B cell (primary cell): ENCODE data around the gene RHOBTB1. TPM values are rescaled to one million over a fixed set of nuclear protein-coding genes. Genes with fewer than 3 reads are reported as not detected.

Experiments used
- ATAC-seq: fragments of 200-7000 bp; cut with Tn5 transposase; one replicate; pipeline ENCODE4 v1.10.0; 2021; ENCODE audit warnings: low read depth, mild to moderate bottlenecking, moderate number of reproducible peaks, moderate library complexity
- CTCF ChIA-PET: fragments of 350-600 bp; sonication (Branson Sonifier 250); formaldehyde crosslinking; loops from one replicate; lab custom pipeline; 2021; ENCODE audit warnings: antibody characterized with exemption, inconsistent platforms; lab: Charles Lee
- POLR2A ChIA-PET: fragments of 350-600 bp; sonication (Branson Sonifier 250); formaldehyde crosslinking; loops from one replicate; lab custom pipeline; 2021; ENCODE audit warnings: antibody characterized with exemption; lab: Charles Lee
- DNase-seq: peaks from one replicate; pipeline ENCODE4 v3.0.0; 2013
- H2AFZ ChIP-seq: 2 replicates; pipeline ENCODE4 v1.6.1; 2012; ENCODE audit warnings: mild to moderate bottlenecking, low read depth, low read length; ENCODE audit not compliant: insufficient read depth, poor library complexity, severe bottlenecking
- H3K27ac ChIP-seq, 2 donors: 1 replicate in 1 of 2; 2 replicates in 1 of 2; pipeline ENCODE4 v1.5.1; 2012 to 2013; ENCODE audit warnings: low read length in 2 of 2, mild to moderate bottlenecking in 2 of 2, moderate library complexity in 1 of 2
- H3K27me3 ChIP-seq, 4 experiments: fragments of 200-600 bp in 1 of 4; sonication (generic) in 1 of 4; replicated peaks in 1 of 4; 1 replicate in 2 of 4; 2 replicates in 2 of 4; pipeline versions ENCODE4 v1.6.1 to v1.7.0; 2013 to 2016; ENCODE audit warnings: low read length in 3 of 4, mild to moderate bottlenecking in 2 of 4, mixed read lengths in 1 of 4, moderate library complexity in 1 of 4; ENCODE audit not compliant: insufficient read depth in 4 of 4, control insufficient read depth in 3 of 4; ENCODE audit errors: control extremely low read depth in 1 of 4
- H3K36me3 ChIP-seq, 2 experiments: replicated peaks in 1 of 2; 1 replicate in 1 of 2; 2 replicates in 1 of 2; pipeline versions ENCODE4 v1.6.1 to v1.7.1; 2013; ENCODE audit warnings: low read length in 1 of 2; ENCODE audit not compliant: insufficient read depth in 2 of 2, control insufficient read depth in 1 of 2; ENCODE audit errors: control extremely low read depth in 1 of 2, extremely low read depth in 1 of 2
- H3K4me1 ChIP-seq, 2 donors: fragments of 200-600 bp in 1 of 2; sonication (generic) in 1 of 2; 1 replicate in 1 of 2; 2 replicates in 1 of 2; pipeline versions ENCODE4 v1.5.1 to v1.6.1; 2013 to 2017; ENCODE audit warnings: low read length in 2 of 2; ENCODE audit not compliant: control insufficient read depth in 2 of 2, insufficient read depth in 2 of 2
- H3K4me2 ChIP-seq: replicated peaks from 2 replicates; pipeline ENCODE3; 2012; ENCODE audit warnings: mild to moderate bottlenecking, low read depth, low read length; ENCODE audit not compliant: poor library complexity, severe bottlenecking
- H3K4me3 ChIP-seq, 5 experiments: fragments of 200-600 bp in 1 of 5; sonication (generic) in 1 of 5; 1 replicate in 3 of 5; 2 replicates in 2 of 5; pipeline versions ENCODE4 v1.5.1 to v1.7.0; 2011 to 2016; ENCODE audit warnings: low read length in 4 of 5, mild to moderate bottlenecking in 4 of 5, low read depth in 2 of 5, control low read depth in 1 of 5, moderate library complexity in 1 of 5; ENCODE audit not compliant: insufficient read depth in 1 of 5; ENCODE audit errors: control extremely low read depth in 1 of 5, extremely low read depth in 1 of 5
- H3K79me2 ChIP-seq: fragments of 200-600 bp; sonication (generic); one replicate; pipeline ENCODE4 v1.6.0; 2016; ENCODE audit warnings: low read length; ENCODE audit not compliant: control insufficient read depth, insufficient read depth
- H3K9ac ChIP-seq: fragments of 200-600 bp; sonication (generic); 2 replicates; pipeline ENCODE4 v1.6.1; 2017; ENCODE audit warnings: mild to moderate bottlenecking, low read length, moderate library complexity
- H3K9me3 ChIP-seq, 3 donors: one replicate each; pipeline versions ENCODE4 v1.6.1 to v1.7.1; 2013; ENCODE audit warnings: low read length in 2 of 3; ENCODE audit not compliant: control insufficient read depth in 2 of 3, insufficient read depth in 1 of 3; ENCODE audit errors: control extremely low read depth in 1 of 3
- H4K20me1 ChIP-seq: 2 replicates; pipeline ENCODE4 v1.6.0; 2012; ENCODE audit warnings: mild to moderate bottlenecking, low read length; ENCODE audit not compliant: insufficient read depth, control insufficient read depth, poor library complexity, severe bottlenecking
- H3K27ac Mint-ChIP-seq: one replicate; pipeline ENCODE4 v1.8.0; 2021; ENCODE audit warnings: mixed read lengths
- H3K27me3 Mint-ChIP-seq: one replicate; pipeline ENCODE4 v1.8.0; 2021; ENCODE audit warnings: mixed read lengths
- H3K4me1 Mint-ChIP-seq: one replicate; pipeline ENCODE4 v1.8.0; 2021; ENCODE audit warnings: mixed read lengths
- H3K4me3 Mint-ChIP-seq: one replicate; pipeline ENCODE4 v1.8.0; 2021; ENCODE audit warnings: mixed read lengths
- H3K9me3 Mint-ChIP-seq: one replicate; pipeline ENCODE4 v1.8.0; 2022; ENCODE audit warnings: mixed read lengths; ENCODE audit not compliant: insufficient read depth
- EZH2 ChIP-seq: IDR thresholded peaks from 2 replicates; pipeline ENCODE4 v1.6.1; 2012; ENCODE audit warnings: borderline replicate concordance, low read depth, mild to moderate bottlenecking, moderate library complexity, low read length; ENCODE audit not compliant: insufficient read depth, poor library complexity, severe bottlenecking
- WGBS: methylation state at CpG from one replicate; pipeline ENCODE4 v1.1.5; 2013; ENCODE audit warnings: missing lambda C conversion rate; ENCODE audit not compliant: insufficient coverage; 5-methylcytosine and 5-hydroxymethylcytosine counted together
- intact Hi-C: fragments of 100-400 bp; cut with micrococcal nuclease; formaldehyde crosslinking; loops from one replicate; pipeline ENCODE4 v1.10.0; 2022
- polyA plus RNA-seq: library from polyadenylated mRNA; depleted of rRNA; stranded (reverse); fragments of >200 nt; gene quantifications from 2 replicates; pipeline ENCODE4 v1.2.3, GENCODE V29; 2012
- total RNA-seq, 2 donors: library from RNA; stranded (reverse); fragments of 120-200 nt in 1 of 2; gene quantifications; 1 replicate in 1 of 2; 2 replicates in 1 of 2; pipeline versions ENCODE4 v1.2.3 to v1.2.4, GENCODE V29; 2013 to 2022
- TF ChIP-seq, protein P1 (sequence below): fragments of 200-600 bp; IDR thresholded peaks from one replicate; pipeline ENCODE4 v1.8.0; 2022; ENCODE audit warnings: antibody characterized with exemption, mild to moderate bottlenecking

Gene RHOBTB1
- total and polyA plus RNA-seq, 2 donors (not counting 1 experiment from before 2014, with no cell fraction given): 0.07 to 0.60 TPM

DNA sequence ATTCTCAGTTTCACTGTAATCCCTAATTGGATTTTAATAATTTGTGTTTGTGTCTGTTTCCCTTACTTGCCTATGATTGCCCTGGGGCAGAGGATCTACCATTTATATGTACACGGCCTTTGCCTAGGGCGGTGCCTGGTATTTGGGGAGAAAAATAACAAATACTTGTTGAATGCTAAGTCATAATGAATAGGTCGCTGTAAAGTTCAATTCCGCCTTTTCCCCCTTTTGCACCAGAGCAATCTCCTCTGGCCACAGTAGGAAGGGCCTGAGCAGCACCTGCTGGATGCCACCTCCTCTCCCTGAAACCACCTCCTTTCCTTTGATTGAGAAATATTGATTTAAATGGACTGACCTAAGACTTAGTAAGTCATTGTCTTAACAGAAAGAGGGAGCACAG, 70.2 kb downstream of the RHOBTB1 start:
- no CpG with 5 or more reads among the region's 4 CpGs for WGBS
- intact Hi-C loops: no loop called here
- ATAC-seq: no peak
- no peaks in the 10 kb centered on the region for H3K4me1 Mint-ChIP-seq
- peaks cover 6% of the 10 kb centered on the region for H3K27me3 Mint-ChIP-seq
- Histone ChIP-seq H4K20me1 (no peaks in the 10 kb centered on the region), H3K4me3 (no peak overlapping the region), H3K27me3 (no peaks in the 10 kb centered on the region), H2AFZ (no peak overlapping the region), H3K4me2 (no peak overlapping the region), H3K4me1 (no peaks in the 10 kb centered on the region), H3K27ac (no peak overlapping the region), H3K9ac (no peak overlapping the region), H3K36me3 (no peaks in the 10 kb centered on the region), H3K9me3 (no peaks in the 10 kb centered on the region), H3K79me2 (no peaks in the 10 kb centered on the region)
- POLR2A ChIA-PET: no interaction called here
- TF ChIP-seq, protein P1, sequence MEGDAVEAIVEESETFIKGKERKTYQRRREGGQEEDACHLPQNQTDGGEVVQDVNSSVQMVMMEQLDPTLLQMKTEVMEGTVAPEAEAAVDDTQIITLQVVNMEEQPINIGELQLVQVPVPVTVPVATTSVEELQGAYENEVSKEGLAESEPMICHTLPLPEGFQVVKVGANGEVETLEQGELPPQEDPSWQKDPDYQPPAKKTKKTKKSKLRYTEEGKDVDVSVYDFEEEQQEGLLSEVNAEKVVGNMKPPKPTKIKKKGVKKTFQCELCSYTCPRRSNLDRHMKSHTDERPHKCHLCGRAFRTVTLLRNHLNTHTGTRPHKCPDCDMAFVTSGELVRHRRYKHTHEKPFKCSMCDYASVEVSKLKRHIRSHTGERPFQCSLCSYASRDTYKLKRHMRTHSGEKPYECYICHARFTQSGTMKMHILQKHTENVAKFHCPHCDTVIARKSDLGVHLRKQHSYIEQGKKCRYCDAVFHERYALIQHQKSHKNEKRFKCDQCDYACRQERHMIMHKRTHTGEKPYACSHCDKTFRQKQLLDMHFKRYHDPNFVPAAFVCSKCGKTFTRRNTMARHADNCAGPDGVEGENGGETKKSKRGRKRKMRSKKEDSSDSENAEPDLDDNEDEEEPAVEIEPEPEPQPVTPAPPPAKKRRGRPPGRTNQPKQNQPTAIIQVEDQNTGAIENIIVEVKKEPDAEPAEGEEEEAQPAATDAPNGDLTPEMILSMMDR: no peak
- TF ChIP-seq EZH2: no peak
- no peaks in the 10 kb centered on the region for H3K9me3 Mint-ChIP-seq
- H3K27ac Mint-ChIP-seq: no peak overlapping the region
- DNase-seq: no peak
- CTCF ChIA-PET: no interaction called here
- H3K4me3 Mint-ChIP-seq: no peak overlapping the region

DNA sequence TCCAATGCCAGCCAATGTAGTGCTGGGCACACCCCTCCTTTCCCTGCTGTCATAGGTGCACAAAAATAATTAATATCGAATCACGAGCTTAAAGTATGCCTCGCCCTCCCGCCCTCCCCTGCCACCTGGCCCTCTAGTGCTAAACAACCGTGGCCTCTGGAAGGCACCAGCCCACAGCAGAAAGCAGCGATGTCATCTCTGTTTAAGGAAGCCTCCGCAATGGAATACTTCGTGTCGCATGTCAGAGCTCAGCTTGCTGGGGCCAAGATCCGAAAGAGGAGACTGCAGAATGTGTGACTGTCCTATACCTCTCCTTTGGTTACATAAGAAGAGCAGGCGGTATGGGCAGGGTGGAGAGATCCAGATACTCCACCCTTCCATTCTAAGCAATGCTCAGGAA, 71.5 kb downstream of the RHOBTB1 start:
- ChIA-PET CTCF (no interaction called here), POLR2A (no interaction called here)
- no peak for DNase-seq
- Histone ChIP-seq H3K27me3 (no peaks in the 10 kb centered on the region), H4K20me1 (no peaks in the 10 kb centered on the region), H3K4me3 (no peak overlapping the region), H3K36me3 (no peaks in the 10 kb centered on the region), H2AFZ (no peak overlapping the region), H3K4me2 (no peak overlapping the region), H3K9ac (no peak overlapping the region), H3K9me3 (no peaks in the 10 kb centered on the region), H3K4me1 (no peaks in the 10 kb centered on the region), H3K79me2 (no peaks in the 10 kb centered on the region), H3K27ac (no peak overlapping the region)
- TF ChIP-seq, protein P1: no peak
- no peak for TF ChIP-seq EZH2
- Mint-ChIP-seq H3K4me1 (no peaks in the 10 kb centered on the region), H3K4me3 (no peak overlapping the region), H3K27me3 (peaks cover 7% of the 10 kb centered on the region), H3K9me3 (no peaks in the 10 kb centered on the region), H3K27ac (no peak overlapping the region)
- WGBS: 98% methylated on average over 8 of the region's 11 CpGs
- intact Hi-C loops: no loop called here
- no peak for ATAC-seq
